Tibial nerve (tissue), 3 donors: Measurements from ENCODE around the gene SMIM28.

ENCODE experiments used
- CTCF ChIP-seq, 5 experiments: fragments of 200-600 bp in 3 of 5; fragments of 450-650 bp in 2 of 5; sonication (generic) in 3 of 5; IDR thresholded peaks; one replicate each; pipeline ENCODE4 v1.5.1; 2016 to 2019; ENCODE audit warnings: antibody characterized with exemption in 5 of 5, mild to moderate bottlenecking in 3 of 5, moderate library complexity in 2 of 5
- POLR2A ChIP-seq, 2 donors: fragments of 450-650 bp; IDR thresholded peaks; one replicate each; pipeline ENCODE4 v1.6.1; 2017; ENCODE audit warnings: antibody characterized with exemption in 2 of 2, mild to moderate bottlenecking in 2 of 2, moderate library complexity in 2 of 2

GRCh38 chr6:138337076-138337475 lies 40.6 kb upstream of the SMIM28 start:
- TF ChIP-seq CTCF (IDR thresholded peaks at IDR 0.05), result no peak
- no peak for TF ChIP-seq POLR2A (IDR thresholded peaks at IDR 0.05)
